Esophagus muscularis mucosa (tissue), 4 donors: Measurements from ENCODE around the gene ZNF33A.

Experiments used
- EP300 ChIP-seq: sonication (generic); formaldehyde crosslinking; IDR thresholded peaks from one replicate; pipeline ENCODE4 v1.6.1; 2017; ENCODE audit warnings: antibody characterized with exemption
- POLR2A ChIP-seq: fragments of 450-650 bp; IDR thresholded peaks from one replicate; pipeline ENCODE4 v1.6.1; 2017; ENCODE audit warnings: antibody characterized with exemption, moderate library complexity, mild to moderate bottlenecking, low read depth
- POLR2AphosphoS5 ChIP-seq, 2 donors: sonication (generic); formaldehyde crosslinking; IDR thresholded peaks; one replicate each; pipeline ENCODE4 v1.6.1; 2017; ENCODE audit warnings: antibody characterized with exemption in 2 of 2
- TF ChIP-seq, protein P1 (sequence below), 3 experiments: fragments of 200-600 bp in 2 of 3; fragments of 450-650 bp in 1 of 3; sonication (generic) in 2 of 3; IDR thresholded peaks; one replicate each; pipeline ENCODE4 v1.5.1; 2017 to 2019; ENCODE audit warnings: antibody characterized with exemption in 3 of 3, mild to moderate bottlenecking in 2 of 3, moderate library complexity in 1 of 3

DNA sequence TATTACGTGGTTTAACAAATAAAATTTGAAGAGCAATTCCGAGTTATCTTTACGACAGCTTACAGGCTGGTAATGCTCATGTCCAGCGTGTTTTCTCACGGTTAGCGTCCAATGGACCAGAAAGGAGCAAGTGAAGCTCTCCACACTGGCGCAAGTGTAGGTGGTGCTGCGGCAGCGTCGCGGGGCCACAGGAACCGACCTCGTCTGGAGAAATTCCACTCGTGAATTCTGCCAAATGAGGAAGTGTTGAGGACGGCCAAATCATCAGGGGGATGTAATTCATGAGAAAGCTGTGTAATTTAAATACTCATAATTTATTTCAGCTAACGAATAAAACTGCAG is 83.3 kb downstream of the ZNF33A start:
- no peak for TF ChIP-seq POLR2A
- TF ChIP-seq, protein P1, sequence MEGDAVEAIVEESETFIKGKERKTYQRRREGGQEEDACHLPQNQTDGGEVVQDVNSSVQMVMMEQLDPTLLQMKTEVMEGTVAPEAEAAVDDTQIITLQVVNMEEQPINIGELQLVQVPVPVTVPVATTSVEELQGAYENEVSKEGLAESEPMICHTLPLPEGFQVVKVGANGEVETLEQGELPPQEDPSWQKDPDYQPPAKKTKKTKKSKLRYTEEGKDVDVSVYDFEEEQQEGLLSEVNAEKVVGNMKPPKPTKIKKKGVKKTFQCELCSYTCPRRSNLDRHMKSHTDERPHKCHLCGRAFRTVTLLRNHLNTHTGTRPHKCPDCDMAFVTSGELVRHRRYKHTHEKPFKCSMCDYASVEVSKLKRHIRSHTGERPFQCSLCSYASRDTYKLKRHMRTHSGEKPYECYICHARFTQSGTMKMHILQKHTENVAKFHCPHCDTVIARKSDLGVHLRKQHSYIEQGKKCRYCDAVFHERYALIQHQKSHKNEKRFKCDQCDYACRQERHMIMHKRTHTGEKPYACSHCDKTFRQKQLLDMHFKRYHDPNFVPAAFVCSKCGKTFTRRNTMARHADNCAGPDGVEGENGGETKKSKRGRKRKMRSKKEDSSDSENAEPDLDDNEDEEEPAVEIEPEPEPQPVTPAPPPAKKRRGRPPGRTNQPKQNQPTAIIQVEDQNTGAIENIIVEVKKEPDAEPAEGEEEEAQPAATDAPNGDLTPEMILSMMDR (IDR thresholded peaks at IDR 0.05) = no peak
- TF ChIP-seq POLR2AphosphoS5 (IDR thresholded peaks at IDR 0.05) = no peak
- TF ChIP-seq EP300 = no peak
